Ascending aorta (tissue), 2 donors: ENCODE measurements around the gene SSX5. TPM values are rescaled to one million over a fixed set of nuclear protein-coding genes. Genes with fewer than 3 reads are reported as not detected.
"Not testable (repeated sequence)": the region's sequence is repeated elsewhere in the genome, so short reads cannot be mapped to it uniquely, and the experiment has no call there.

Experiments
- DNase-seq, 2 donors: peaks; one replicate each; pipeline ENCODE4 v3.0.0-alpha.2; 2019; ENCODE audit warnings: low spot score in 2 of 2
- H3K27ac ChIP-seq, 2 donors: fragments of 200-600 bp; sonication (generic); one replicate each; pipeline ENCODE4 v1.5.1; 2016 to 2017; ENCODE audit warnings: mild to moderate bottlenecking in 1 of 2
- H3K27me3 ChIP-seq: fragments of 200-600 bp; sonication (generic); one replicate; pipeline ENCODE4 v1.5.1; 2017
- H3K36me3 ChIP-seq, 2 donors: fragments of 200-600 bp; sonication (generic); one replicate each; pipeline ENCODE4 v1.5.1; 2016
- H3K4me1 ChIP-seq, 2 donors: fragments of 200-600 bp; sonication (generic); one replicate each; pipeline ENCODE4 v1.5.1; 2016 to 2017; ENCODE audit warnings: mild to moderate bottlenecking in 1 of 2
- H3K4me3 ChIP-seq, 2 donors: fragments of 200-600 bp; sonication (generic); one replicate each; pipeline ENCODE4 v1.5.1; 2016 to 2017; ENCODE audit warnings: mild to moderate bottlenecking in 1 of 2
- H3K9me3 ChIP-seq, 2 donors: fragments of 200-600 bp; sonication (generic); one replicate each; pipeline ENCODE4 v1.5.1; 2016
- intact Hi-C: fragments of 100-400 bp; cut with DNase I; formaldehyde crosslinking; loops from one replicate; pipeline ENCODE4 v1.15.1; 2023
- total RNA-seq: library from RNA; depleted of rRNA; stranded (reverse); fragments of >200 nt; gene quantifications from one replicate; pipeline ENCODE4 v1.1.0, GENCODE V29; 2016
- TF ChIP-seq, protein P1 (sequence below), 3 experiments: fragments of 200-600 bp in 2 of 3; fragments of 450-650 bp in 1 of 3; sonication (generic) in 2 of 3; IDR thresholded peaks; one replicate each; pipeline ENCODE4 v1.5.1; 2016 to 2019; ENCODE audit warnings: antibody characterized with exemption in 3 of 3, mild to moderate bottlenecking in 1 of 3, moderate library complexity in 1 of 3

The SSX5 gene
- total RNA-seq, 1 donor from 2014 or later, result not detected

DNA sequence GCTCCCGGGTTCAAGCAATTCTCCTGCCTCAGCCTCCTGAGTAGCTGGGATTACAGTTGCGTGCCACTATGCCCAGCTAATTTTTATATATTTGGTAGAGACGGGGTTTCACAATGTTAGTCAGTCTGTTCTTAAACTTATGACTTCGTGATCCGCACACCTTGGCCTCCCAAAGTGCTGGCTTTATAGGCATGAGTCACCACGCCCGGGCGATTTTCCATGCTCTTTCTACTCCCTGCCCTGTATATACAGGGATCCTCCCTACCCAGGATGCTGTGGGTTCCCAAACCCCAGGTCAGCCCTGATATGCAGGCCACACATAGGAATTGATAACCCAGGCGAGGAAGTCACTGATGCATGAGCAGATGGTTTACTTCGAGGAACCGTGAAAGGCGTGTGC, 31.4 kb downstream of the SSX5 start:
- no peaks in the 10 kb centered on the region for H3K4me1 ChIP-seq
- no peaks in the 10 kb centered on the region for H3K27me3 ChIP-seq
- no peak for DNase-seq
- no peaks in the 10 kb centered on the region for H3K9me3 ChIP-seq
- H3K27ac ChIP-seq, result no peak overlapping the region
- intact Hi-C loops, result no loop called here
- TF ChIP-seq, protein P1, sequence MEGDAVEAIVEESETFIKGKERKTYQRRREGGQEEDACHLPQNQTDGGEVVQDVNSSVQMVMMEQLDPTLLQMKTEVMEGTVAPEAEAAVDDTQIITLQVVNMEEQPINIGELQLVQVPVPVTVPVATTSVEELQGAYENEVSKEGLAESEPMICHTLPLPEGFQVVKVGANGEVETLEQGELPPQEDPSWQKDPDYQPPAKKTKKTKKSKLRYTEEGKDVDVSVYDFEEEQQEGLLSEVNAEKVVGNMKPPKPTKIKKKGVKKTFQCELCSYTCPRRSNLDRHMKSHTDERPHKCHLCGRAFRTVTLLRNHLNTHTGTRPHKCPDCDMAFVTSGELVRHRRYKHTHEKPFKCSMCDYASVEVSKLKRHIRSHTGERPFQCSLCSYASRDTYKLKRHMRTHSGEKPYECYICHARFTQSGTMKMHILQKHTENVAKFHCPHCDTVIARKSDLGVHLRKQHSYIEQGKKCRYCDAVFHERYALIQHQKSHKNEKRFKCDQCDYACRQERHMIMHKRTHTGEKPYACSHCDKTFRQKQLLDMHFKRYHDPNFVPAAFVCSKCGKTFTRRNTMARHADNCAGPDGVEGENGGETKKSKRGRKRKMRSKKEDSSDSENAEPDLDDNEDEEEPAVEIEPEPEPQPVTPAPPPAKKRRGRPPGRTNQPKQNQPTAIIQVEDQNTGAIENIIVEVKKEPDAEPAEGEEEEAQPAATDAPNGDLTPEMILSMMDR (IDR thresholded peaks at IDR 0.05), result no peak
- H3K4me3 ChIP-seq, result no peak overlapping the region
- H3K36me3 ChIP-seq, result no peaks in the 10 kb centered on the region

DNA sequence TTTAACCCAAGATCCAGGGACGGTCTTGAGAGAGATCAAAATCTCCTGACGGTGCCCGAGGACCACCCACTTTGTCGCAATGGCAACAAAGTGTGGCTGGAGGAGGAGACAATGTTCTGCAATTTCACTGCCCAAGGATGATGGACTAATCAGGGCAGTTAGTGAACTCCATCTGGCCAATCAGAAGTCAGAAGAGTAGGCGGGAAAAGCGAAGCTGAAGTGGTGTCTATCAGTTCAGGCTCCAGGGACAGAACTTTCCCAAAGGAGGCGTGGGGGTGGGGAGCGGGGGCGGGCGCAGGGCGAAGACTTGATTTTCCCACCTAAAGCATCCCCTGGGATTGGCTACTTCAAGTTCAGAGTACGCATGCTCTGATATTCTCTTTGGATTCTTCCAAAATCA, 40.6 kb downstream of the SSX5 start:
- Histone ChIP-seq H3K36me3 (no peaks in the 10 kb centered on the region), H3K4me3 (no peak overlapping the region), H3K9me3 (no peaks in the 10 kb centered on the region), H3K4me1 (no peaks in the 10 kb centered on the region), H3K27me3 (no peaks in the 10 kb centered on the region), H3K27ac (no peak overlapping the region)
- intact Hi-C loops, result no loop called here
- TF ChIP-seq, protein P1 (IDR thresholded peaks at IDR 0.05), result no peak
- DNase-seq, result no peak

DNA sequence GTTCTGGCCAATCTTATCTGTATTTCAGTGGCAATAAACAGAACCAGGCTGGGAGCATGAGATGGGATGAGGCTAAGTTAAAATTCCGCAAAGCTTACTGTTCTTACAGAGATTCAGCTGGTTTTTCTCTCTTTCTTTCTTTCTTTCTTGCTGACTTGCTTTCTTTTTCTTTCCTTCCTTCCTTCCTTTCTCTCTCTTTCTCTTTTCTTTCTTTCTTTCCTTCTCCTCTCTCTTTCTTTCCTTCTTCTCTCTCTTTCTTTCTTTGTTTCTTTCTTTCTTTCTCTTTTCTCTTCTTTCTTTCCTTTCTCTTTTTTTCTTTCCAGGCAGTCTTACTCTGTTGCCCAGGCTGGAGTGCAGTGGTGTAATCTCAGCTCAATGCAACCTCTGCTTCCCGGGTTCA, 41.8 kb downstream of the SSX5 start:
- no peak for DNase-seq
- H3K4me1 ChIP-seq, result no peaks in the 10 kb centered on the region

DNA sequence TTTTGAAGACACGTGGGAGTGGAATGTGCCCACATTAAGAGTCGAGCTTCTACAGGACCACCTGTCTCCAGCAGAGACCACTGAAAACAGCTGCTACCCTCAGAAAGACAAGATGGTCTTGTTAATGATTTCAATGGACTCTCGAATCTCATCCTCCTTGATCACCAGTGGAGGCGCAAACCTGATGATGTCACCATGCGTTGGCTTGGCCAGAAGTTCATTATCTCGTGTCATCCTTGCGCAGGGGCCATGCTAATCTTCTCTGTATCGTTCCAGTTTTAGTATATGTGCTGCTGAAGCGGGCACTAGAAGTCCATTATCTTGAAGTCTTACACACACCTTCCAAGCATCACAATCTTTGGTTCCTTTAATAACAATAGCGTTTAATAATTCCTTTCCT, 42.8 kb downstream of the SSX5 start:
- Histone ChIP-seq H3K4me1 (no peaks in the 10 kb centered on the region), H3K27ac (no peak overlapping the region), H3K27me3 (no peaks in the 10 kb centered on the region), H3K36me3 (no peaks in the 10 kb centered on the region), H3K9me3 (no peaks in the 10 kb centered on the region), H3K4me3 (no peak overlapping the region)
- TF ChIP-seq, protein P1 (IDR thresholded peaks at IDR 0.05), result no peak
- intact Hi-C loops, result no loop called here
- no peak for DNase-seq

More for the DNA sequence above, 41.8 kb downstream of the SSX5 start:
- Histone ChIP-seq H3K27ac (no peak overlapping the region), H3K36me3 (no peaks in the 10 kb centered on the region), H3K9me3 (no peaks in the 10 kb centered on the region), H3K27me3 (no peaks in the 10 kb centered on the region), H3K4me3 (no peak overlapping the region)
- intact Hi-C loops, result no loop called here
- TF ChIP-seq, protein P1 (IDR thresholded peaks at IDR 0.05), result no peak

DNA sequence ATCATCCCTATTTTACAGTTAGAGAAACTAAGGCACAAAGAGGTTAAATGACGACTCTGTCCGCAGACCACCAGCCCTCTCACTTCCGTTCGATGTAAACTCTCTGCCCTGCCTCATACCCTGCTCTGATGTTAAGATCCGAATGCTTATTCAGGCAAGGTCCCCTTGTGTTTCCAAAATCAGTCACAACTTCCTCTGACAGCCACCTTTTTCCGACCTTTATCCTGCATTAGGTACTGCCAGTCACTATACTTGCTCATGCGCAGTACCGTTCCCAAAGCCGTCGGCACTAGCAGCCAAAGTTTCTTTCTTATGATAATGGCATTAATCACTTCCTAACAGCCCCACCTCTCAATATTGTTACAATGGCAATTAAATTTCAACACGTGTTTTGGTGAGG, 53.9 kb downstream of the SSX5 start:
- H3K4me3 ChIP-seq, intact Hi-C loops, DNase-seq: not testable (repeated sequence)

DNA sequence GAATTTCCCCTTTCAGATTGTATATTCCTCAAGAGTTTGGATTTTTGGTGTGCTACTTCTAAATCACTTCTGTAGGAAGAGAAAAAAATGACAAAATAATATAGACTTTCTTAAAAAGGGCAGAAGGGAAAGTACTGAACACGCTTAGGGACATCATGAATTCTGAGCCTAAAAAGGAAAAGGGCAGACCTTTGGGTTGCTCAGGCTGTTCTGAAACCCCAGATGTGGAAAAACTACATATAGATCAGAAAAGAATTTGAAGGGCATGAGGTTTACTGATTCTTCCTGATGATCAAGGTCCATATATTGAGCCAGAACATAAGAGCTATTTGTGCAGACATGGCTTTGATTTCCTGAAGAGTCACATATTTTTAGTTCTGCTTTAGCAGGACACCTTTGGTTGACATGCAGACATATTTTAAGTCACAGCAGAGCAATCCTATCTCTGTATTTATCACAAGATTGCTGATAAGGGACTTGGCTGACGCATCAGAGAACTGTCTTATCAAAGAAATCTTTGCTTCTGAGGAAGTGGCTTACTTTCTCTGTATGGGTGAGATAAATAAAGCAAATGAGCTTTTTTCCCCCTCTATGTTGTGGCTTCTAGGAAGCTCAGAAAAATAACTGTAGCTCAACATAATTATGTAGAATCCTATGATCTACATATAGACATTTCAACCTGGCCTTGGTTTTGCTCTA, 54.6 kb downstream of the SSX5 start:
- H3K4me1 ChIP-seq, H3K9me3 ChIP-seq, H3K4me3 ChIP-seq, H3K27ac ChIP-seq, intact Hi-C loops, DNase-seq, H3K36me3 ChIP-seq, H3K27me3 ChIP-seq: not testable (repeated sequence)

More for the DNA sequence above, 53.9 kb downstream of the SSX5 start:
- not testable (repeated sequence) for H3K4me1 ChIP-seq, H3K27me3 ChIP-seq, H3K9me3 ChIP-seq, H3K36me3 ChIP-seq, H3K27ac ChIP-seq

DNA sequence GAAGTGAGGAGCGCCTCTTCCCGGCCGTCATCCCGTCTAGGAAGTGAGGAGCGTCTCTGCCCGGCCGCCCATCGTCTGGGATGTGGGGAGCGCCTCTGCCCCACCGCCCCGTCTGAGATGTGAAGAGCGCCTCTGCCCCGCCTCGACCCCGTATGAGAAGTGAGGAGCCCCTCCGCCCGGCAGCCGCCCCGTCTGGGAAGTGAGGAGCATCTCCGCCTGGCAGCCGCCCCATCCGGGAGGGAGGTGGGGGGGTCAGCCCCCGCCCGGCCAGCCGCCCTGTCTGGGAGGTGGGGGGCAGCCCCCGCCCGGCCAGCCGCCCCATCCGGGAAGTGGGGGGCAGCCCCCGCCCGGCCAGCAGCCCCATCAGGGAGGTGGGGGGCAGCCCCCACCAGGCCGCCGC, 57.5 kb downstream of the SSX5 start:
- H3K36me3 ChIP-seq, intact Hi-C loops, H3K4me1 ChIP-seq, H3K27ac ChIP-seq, H3K27me3 ChIP-seq, H3K9me3 ChIP-seq, DNase-seq, H3K4me3 ChIP-seq: not testable (repeated sequence)

Other genes with a start within 250 kb of the SSX5 start
- 0.11 TPM for gene ZNF182, start 192.8 kb downstream of the SSX5 start, total RNA-seq
- not detected for gene SPACA5, start 189.8 kb downstream of the SSX5 start, total RNA-seq
- gene ZNF630, start 125.2 kb downstream of the SSX5 start, total RNA-seq, result 3.3 TPM
- gene SPACA5B, start 66.2 kb downstream of the SSX5 start, total RNA-seq, result not detected
- gene SSX1, start 58.6 kb upstream of the SSX5 start, total RNA-seq, result not detected
- gene SSX3, start 159.9 kb upstream of the SSX5 start, total RNA-seq, result not detected
- not detected for gene SSX4, start 186.7 kb upstream of the SSX5 start, total RNA-seq
- gene SSX4B, start 215.2 kb upstream of the SSX5 start, total RNA-seq, result not detected